22Rv1 (cell line): ENCODE data around the gene NIPSNAP3A.

Experiments used
- ZFX ChIP-seq: fragments of 450-650 bp; IDR thresholded peaks from 2 replicates; pipeline ENCODE4 v1.6.1; 2017; ENCODE audit warnings: antibody characterized with exemption, borderline replicate concordance
- TF ChIP-seq, protein P1 (sequence below): fragments of 450-650 bp; IDR thresholded peaks from 2 replicates; pipeline ENCODE4 v1.5.1; 2017; ENCODE audit warnings: mild to moderate bottlenecking

DNA sequence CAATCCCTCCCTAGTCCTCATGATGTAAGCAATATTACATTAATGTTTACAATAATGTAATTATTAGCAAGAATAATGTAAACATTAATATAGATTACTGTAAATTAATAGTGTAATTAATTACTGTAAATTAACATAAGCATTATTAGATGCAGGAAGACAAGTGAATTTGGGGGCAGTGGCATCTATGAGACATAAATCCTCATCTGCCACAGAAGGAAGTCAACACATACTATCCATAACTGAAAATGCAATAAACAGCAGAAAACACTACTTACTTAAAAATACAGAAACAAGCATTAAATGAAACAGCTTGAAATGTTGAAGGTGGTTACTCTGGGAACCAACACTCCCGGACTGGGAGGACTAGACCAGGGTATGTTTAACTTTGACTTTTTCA, 685 bp upstream of the NIPSNAP3A start:
- TF ChIP-seq, protein P1, sequence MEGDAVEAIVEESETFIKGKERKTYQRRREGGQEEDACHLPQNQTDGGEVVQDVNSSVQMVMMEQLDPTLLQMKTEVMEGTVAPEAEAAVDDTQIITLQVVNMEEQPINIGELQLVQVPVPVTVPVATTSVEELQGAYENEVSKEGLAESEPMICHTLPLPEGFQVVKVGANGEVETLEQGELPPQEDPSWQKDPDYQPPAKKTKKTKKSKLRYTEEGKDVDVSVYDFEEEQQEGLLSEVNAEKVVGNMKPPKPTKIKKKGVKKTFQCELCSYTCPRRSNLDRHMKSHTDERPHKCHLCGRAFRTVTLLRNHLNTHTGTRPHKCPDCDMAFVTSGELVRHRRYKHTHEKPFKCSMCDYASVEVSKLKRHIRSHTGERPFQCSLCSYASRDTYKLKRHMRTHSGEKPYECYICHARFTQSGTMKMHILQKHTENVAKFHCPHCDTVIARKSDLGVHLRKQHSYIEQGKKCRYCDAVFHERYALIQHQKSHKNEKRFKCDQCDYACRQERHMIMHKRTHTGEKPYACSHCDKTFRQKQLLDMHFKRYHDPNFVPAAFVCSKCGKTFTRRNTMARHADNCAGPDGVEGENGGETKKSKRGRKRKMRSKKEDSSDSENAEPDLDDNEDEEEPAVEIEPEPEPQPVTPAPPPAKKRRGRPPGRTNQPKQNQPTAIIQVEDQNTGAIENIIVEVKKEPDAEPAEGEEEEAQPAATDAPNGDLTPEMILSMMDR = no peak
- no peak for TF ChIP-seq ZFX
